GM19023 (cell line): ENCODE results near the gene TXNDC5.
"Not testable (repeated sequence)": the region's sequence is repeated elsewhere in the genome, so short reads cannot be mapped to it uniquely, and the experiment has no call there.

Source experiments
- ATAC-seq: cut with Tn5 transposase; IDR thresholded peaks from one replicate; pipeline ENCODE4 v1.9.1; 2021; ENCODE audit warnings: mild to moderate bottlenecking, moderate library complexity; ENCODE audit not compliant: unreplicated experiment

TXNDC5 gene

GRCh38 chr6:7897461-7898192 is 13.0 kb downstream of the TXNDC5 start:
- ATAC-seq: peak; percentile 41

GRCh38 chr6:7896465-7896987 is 14.1 kb downstream of the TXNDC5 start:
- no peak for ATAC-seq

GRCh38 chr6:7895125-7895423 is 15.5 kb downstream of the TXNDC5 start:
- no peak for ATAC-seq

- no peak for ATAC-seq
Observed at GRCh38 chr6:7894262-7895124, 16.1 kb downstream of the TXNDC5 start.

GRCh38 chr6:7893342-7893741 is 17.2 kb downstream of the TXNDC5 start:
- ATAC-seq: no peak

- not testable (repeated sequence) for ATAC-seq
Observed at GRCh38 chr6:7892367-7892766, 18.2 kb downstream of the TXNDC5 start.

GRCh38 chr6:7891078-7891872 is 19.3 kb downstream of the TXNDC5 start:
- ATAC-seq: no peak

- no peak for ATAC-seq
Observed at GRCh38 chr6:7888587-7889357, 21.8 kb downstream of the TXNDC5 start.

- no peak for ATAC-seq
Observed at GRCh38 chr6:7887278-7887991, 23.2 kb downstream of the TXNDC5 start.

GRCh38 chr6:7886132-7886531 is 24.5 kb downstream of the TXNDC5 start:
- ATAC-seq: no peak

GRCh38 chr6:7883381-7883780 is 27.2 kb downstream of the TXNDC5 start:
- ATAC-seq: no peak

GRCh38 chr6:7882505-7883257 is 27.9 kb downstream of the TXNDC5 start:
- no peak for ATAC-seq

- no peak for ATAC-seq
Observed at GRCh38 chr6:7881765-7882500, 28.7 kb downstream of the TXNDC5 start.

- ATAC-seq: no peak
Observed at GRCh38 chr6:7880718-7881107, 29.9 kb downstream of the TXNDC5 start.

GRCh38 chr6:7879980-7880717 is 30.4 kb downstream of the TXNDC5 start:
- no peak for ATAC-seq

GRCh38 chr6:7879579-7879978 is 31.0 kb downstream of the TXNDC5 start:
- ATAC-seq: no peak

- no peak for ATAC-seq
Observed at GRCh38 chr6:7879043-7879442, 31.5 kb downstream of the TXNDC5 start.
